NCI-H446 (cell line): ENCODE data around the gene KIAA1671.
A peak's percentile ranks its signal among the peaks of the same experiment; 100 is the strongest.

Experiments used
- DNase-seq, 2 experiments: peaks; one replicate each; lab custom pipeline; 2025; lab: John Stamatoyannopoulos, UW

The KIAA1671 gene

GRCh38 chr22:25039754-25040153, 87.2 kb downstream of the KIAA1671 start:
- no peak for DNase-seq

GRCh38 chr22:25045159-25045558, 92.6 kb downstream of the KIAA1671 start:
- DNase-seq: no peak

DNA sequence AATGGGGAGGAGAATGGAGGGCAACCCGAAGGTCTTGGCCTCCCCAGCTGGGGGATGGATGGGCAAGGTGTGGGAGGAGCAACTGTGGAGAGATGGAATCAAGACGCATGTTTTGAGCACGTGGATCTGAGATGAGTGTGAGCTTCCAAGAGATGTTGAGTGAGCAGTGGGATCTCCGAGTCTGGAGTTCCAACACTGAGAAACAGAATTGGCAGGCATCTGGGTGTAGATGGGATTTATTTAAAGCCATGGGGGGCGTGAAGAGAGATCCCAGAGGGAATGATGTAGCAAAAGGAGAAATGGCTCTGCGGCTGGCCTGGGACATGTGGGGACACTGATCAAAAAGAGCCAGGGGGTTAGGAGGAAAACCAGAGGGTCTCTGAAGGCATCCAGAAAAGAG, 95.6 kb downstream of the KIAA1671 start:
- no peak for DNase-seq

DNA sequence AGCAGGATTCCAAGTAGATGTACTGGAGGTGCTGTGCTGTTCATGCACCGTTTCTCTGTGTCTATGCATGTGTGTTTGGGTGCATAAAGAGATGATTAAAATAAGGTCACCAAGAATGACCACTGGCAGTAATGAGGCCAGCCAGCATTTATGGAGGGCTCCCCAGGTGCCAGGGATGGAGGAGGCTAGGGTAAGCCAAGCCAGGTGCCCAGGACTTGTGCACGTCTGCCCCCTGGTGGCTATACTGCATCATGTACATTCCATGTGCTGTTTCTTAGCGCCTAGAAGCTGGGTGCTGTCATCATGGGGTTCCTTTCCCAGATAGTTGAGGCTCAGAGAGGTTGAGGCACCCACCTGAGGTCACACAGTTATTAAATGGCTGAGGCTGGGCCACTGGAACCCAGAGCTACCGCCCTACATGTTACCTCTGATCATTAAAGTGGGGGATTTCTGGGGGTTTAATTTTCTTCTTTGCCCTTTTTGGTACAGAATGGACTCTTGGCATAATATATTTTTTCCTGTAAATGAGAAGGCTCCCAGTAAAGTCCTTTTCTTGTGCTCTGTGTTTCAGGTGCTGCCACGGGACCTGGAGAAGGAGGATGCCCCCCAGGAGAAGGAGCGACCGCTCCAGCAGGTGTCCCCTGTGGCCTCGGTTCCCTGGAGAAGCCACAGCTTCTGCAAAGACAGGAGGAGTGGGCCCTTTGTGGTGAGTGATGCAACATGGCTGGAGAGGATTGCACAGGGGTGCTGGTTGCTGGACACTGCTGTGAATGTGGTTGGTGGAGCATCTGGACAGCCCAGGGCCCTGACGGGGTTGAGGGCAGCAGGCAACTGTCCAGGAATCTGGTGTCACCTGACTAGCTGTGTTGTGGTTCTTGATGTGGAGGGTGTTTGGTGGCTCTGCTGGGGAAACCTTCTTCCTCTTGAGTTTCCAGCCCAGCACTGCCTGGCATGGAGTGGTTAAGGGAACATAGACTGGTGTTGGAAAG, 96.4 kb downstream of the KIAA1671 start:
- peak in 1 of 2 experiments; percentile 68 for DNase-seq

DNA sequence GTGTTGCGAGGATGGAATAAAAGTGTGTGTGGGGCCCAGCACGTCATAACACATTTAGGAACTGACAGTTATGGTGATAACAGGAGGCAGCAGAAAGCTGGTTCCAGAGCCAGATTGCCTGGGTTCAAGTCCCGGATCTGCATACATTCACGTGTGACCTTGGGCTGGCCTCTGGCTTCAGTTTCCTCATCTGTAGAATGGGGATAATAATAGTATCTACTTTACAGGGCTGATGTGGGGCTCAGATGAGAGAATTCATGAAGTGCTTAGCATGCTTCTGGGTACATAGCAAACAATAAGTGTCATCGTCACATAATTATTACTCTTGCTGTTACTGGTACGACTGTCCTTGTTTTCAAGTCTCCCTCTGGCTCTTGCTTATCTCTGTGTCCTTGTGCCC, 97.3 kb downstream of the KIAA1671 start:
- DNase-seq: no peak

DNA sequence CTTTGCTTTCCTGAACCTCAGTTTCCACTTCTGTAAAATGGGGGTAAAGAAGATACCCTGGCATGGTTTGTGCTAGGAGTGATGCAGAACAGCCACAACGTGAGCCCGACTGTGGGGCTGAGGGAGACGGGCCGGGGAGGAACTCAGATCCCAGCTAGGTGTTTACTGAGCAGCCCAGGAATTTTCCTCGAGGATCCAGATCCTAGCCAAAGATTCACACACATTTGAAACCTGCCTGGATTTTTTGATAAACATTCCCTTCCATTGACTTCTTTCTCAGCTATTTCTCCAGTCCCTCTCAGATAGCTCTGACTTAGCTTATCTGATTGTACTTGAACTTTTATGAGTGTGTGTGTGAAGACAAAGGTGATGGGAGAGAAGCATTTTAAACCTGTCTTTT, 98.0 kb downstream of the KIAA1671 start:
- DNase-seq: no peak

- DNase-seq: no peak
These were observed 98.6 kb downstream of the KIAA1671 start for GRCh38 chr22:25051073-25051472.

- peak in 1 of 2 experiments; percentile 68 for DNase-seq
These were observed 99.6 kb downstream of the KIAA1671 start for GRCh38 chr22:25051983-25052710.

- DNase-seq: no peak
These were observed 100.8 kb downstream of the KIAA1671 start for GRCh38 chr22:25053153-25053805.

- peak in 1 of 2 experiments; percentile 23 for DNase-seq
These were observed 102.5 kb downstream of the KIAA1671 start for GRCh38 chr22:25054943-25055511.

- DNase-seq: peak in 1 of 2 experiments; percentile 47
These were observed 104.7 kb downstream of the KIAA1671 start for GRCh38 chr22:25057013-25057881.

GRCh38 chr22:25059438-25059837, 106.9 kb downstream of the KIAA1671 start:
- DNase-seq: no peak

GRCh38 chr22:25060522-25061071, 108.1 kb downstream of the KIAA1671 start:
- DNase-seq: no peak

- no peak for DNase-seq
These were observed 108.6 kb downstream of the KIAA1671 start for GRCh38 chr22:25061134-25061533.

DNA sequence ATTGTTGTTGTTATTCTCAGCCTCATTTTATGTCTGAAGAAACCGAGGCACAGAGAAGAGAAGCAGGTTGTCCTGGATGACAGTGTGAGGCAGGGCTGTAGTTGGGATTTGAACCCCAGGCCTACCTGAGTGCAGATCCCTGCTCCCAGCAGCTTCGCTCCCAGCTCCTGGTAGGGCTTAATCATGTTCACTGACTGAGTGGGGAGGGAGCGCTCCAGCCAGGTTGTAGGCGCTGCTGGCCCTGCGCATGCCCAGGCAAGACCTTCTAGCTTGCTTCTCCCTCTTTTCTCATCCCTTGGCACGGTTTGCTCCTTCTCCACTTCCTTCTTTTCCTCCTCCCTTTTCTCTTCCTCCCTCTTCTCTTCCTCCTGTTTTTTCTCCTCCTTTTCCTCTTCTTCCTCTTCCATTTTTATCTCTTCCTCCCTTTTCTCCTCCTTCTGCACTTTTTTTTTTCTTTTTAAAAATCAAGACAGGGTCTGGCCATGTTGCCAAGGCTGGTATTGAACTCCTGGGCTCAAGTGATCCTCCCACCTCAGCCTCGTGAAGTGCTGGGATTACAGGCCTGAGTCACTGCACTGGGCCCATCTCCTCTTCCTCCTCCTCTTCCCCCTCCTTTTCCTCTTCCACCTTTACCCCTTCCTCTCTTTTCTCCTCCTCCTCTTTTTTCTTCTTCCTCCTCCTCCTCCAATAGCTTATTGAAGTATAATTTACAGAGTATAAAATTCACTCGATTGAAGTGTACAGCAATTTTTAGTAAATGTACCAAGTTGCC, 109.3 kb downstream of the KIAA1671 start:
- no peak for DNase-seq

- DNase-seq: no peak
These were observed 110.0 kb downstream of the KIAA1671 start for GRCh38 chr22:25062386-25063085.

- no peak for DNase-seq
These were observed 112.5 kb downstream of the KIAA1671 start for GRCh38 chr22:25064894-25065560.

DNA sequence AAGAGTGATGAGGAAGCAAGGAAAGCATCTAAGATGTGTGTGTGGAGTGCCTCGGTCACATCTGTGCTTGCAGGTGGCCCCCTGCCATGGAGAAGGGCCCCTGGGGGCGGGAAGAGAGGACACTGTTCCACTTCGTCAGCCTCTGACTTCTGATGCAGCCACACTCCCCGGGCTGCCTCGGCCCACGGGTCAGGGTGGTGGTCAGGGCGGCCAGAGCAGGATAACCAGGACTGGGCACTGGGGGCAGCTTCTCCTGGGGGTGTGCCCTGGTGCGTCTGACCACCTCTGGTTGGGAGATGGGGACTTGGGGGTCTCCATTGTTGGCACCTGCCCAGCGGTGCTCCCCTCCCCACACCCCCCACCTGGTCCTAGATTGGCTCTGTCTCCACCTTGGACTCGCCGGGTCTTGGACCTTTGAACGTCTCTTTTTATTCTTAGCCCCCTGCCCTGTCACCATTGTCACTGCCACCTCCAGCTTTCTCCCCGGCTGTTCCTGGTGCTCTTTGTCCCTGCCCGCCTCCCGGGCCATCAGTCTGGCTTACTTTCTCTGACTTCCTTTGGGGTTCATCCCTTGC, 114.4 kb downstream of the KIAA1671 start:
- DNase-seq: no peak
